ENCODE measurements around the gene UNC80.

Gene UNC80

GRCh38 chr2:209917154-209917771 is 145.6 kb downstream of the UNC80 start:
- DNase-seq (ENCODE audit: low read depth), result peak; percentile 19

GRCh38 chr2:209918251-209918650 is 146.6 kb downstream of the UNC80 start:
- DNase-seq (ENCODE audit: low read depth), result no peak

GRCh38 chr2:209922116-209922515 is 150.5 kb downstream of the UNC80 start:
- DNase-seq (ENCODE audit: low read depth), result no peak

GRCh38 chr2:209929369-209929768 is 157.7 kb downstream of the UNC80 start:
- DNase-seq (ENCODE audit: low read depth), result no peak

- peak; percentile 56 for DNase-seq (ENCODE audit: low read depth)
These were observed 162.2 kb downstream of the UNC80 start for GRCh38 chr2:209933499-209934483.

- DNase-seq (ENCODE audit: low read depth), result no peak
These were observed 164.6 kb downstream of the UNC80 start for GRCh38 chr2:209936106-209936666.

- DNase-seq (ENCODE audit: low read depth), result no peak
These were observed 166.3 kb downstream of the UNC80 start for GRCh38 chr2:209937893-209938292.

GRCh38 chr2:209938906-209939305 is 167.3 kb downstream of the UNC80 start:
- DNase-seq (ENCODE audit: low read depth), result no peak

GRCh38 chr2:209940936-209941335 is 169.3 kb downstream of the UNC80 start:
- DNase-seq (ENCODE audit: low read depth), result no peak

GRCh38 chr2:209942426-209942825 is 170.8 kb downstream of the UNC80 start:
- DNase-seq (ENCODE audit: low read depth), result no peak

- DNase-seq (ENCODE audit: low read depth), result no peak
These were observed 171.4 kb downstream of the UNC80 start for GRCh38 chr2:209942936-209943605.

- no peak for DNase-seq (ENCODE audit: low read depth)
These were observed 172.1 kb downstream of the UNC80 start for GRCh38 chr2:209943776-209944175.

- DNase-seq (ENCODE audit: low read depth), result no peak
These were observed 174.9 kb downstream of the UNC80 start for GRCh38 chr2:209946539-209946938.

- DNase-seq (ENCODE audit: low read depth), result no peak
These were observed 184.6 kb downstream of the UNC80 start for GRCh38 chr2:209956271-209956670.

GRCh38 chr2:209958016-209958415 is 186.4 kb downstream of the UNC80 start:
- DNase-seq (ENCODE audit: low read depth), result no peak

- no peak for DNase-seq (ENCODE audit: low read depth)
These were observed 188.4 kb downstream of the UNC80 start for GRCh38 chr2:209960045-209960444.

- DNase-seq (ENCODE audit: low read depth), result peak; percentile 31
These were observed 189.3 kb downstream of the UNC80 start for GRCh38 chr2:209960676-209961630.

GRCh38 chr2:209965723-209966122 is 194.1 kb downstream of the UNC80 start:
- no peak for DNase-seq (ENCODE audit: low read depth)

- DNase-seq (ENCODE audit: low read depth), result no peak
These were observed 198.1 kb downstream of the UNC80 start for GRCh38 chr2:209969692-209970091.

- DNase-seq (ENCODE audit: low read depth), result no peak
These were observed 198.6 kb downstream of the UNC80 start for GRCh38 chr2:209970271-209970670.

GRCh38 chr2:209970711-209971110 is 199.1 kb downstream of the UNC80 start:
- no peak for DNase-seq (ENCODE audit: low read depth)
